Skeletal muscle satellite cell (primary cell): ENCODE results near the gene SLC7A1.

ENCODE experiments used
- H3K27me3 ChIP-seq: 2 replicates; pipeline ENCODE4 v1.7.0; 2013; ENCODE audit warnings: low read length; ENCODE audit not compliant: control insufficient read depth, insufficient read depth
- H3K36me3 ChIP-seq: 2 replicates; pipeline ENCODE4 v1.7.0; 2013; ENCODE audit warnings: mild to moderate bottlenecking, control low read depth, low read length; ENCODE audit not compliant: insufficient read depth
- H3K4me1 ChIP-seq: 2 replicates; pipeline ENCODE4 v1.7.0; 2013; ENCODE audit warnings: low read length; ENCODE audit not compliant: control insufficient read depth, insufficient read depth
- H3K4me2 ChIP-seq: 2 replicates; pipeline ENCODE4 v1.7.0; 2013; ENCODE audit warnings: mild to moderate bottlenecking, low read length
- H3K4me3 ChIP-seq: 2 replicates; pipeline ENCODE4 v1.7.0; 2013; ENCODE audit warnings: low read length
- H3K9ac ChIP-seq: 2 replicates; pipeline ENCODE4 v1.7.0; 2013; ENCODE audit warnings: mild to moderate bottlenecking, low read depth, low read length, moderate library complexity
- H3K9me3 ChIP-seq: replicated peaks from 2 replicates; pipeline ENCODE4 v1.7.0; 2013; ENCODE audit warnings: mild to moderate bottlenecking, control low read depth, low read length

The SLC7A1 gene

GRCh38 chr13:29514720-29515310 is 80.7 kb downstream of the SLC7A1 start:
- peaks cover 36% of the 10 kb centered on the region for H3K4me1 ChIP-seq
- H3K4me3 ChIP-seq, result no peak overlapping the region
- H3K9me3 ChIP-seq, result no peaks in the 10 kb centered on the region
- H3K36me3 ChIP-seq, result peaks cover 31% of the 10 kb centered on the region
- no peak overlapping the region for H3K9ac ChIP-seq
- H3K4me2 ChIP-seq, result no peak overlapping the region
- H3K27me3 ChIP-seq, result no peaks in the 10 kb centered on the region

GRCh38 chr13:29513981-29514719 is 81.3 kb downstream of the SLC7A1 start:
- Histone ChIP-seq H3K27me3 (no peaks in the 10 kb centered on the region), H3K9ac (no peak overlapping the region), H3K4me1 (peaks cover 35% of the 10 kb centered on the region), H3K4me2 (no peak overlapping the region), H3K9me3 (no peaks in the 10 kb centered on the region), H3K36me3 (peaks cover 25% of the 10 kb centered on the region), H3K4me3 (no peak overlapping the region)

- peaks cover 35% of the 10 kb centered on the region for H3K4me1 ChIP-seq
- H3K4me2 ChIP-seq, result no peak overlapping the region
- H3K36me3 ChIP-seq, result peaks cover 22% of the 10 kb centered on the region
- no peak overlapping the region for H3K9ac ChIP-seq
- H3K4me3 ChIP-seq, result no peak overlapping the region
- H3K27me3 ChIP-seq, result no peaks in the 10 kb centered on the region
- no peaks in the 10 kb centered on the region for H3K9me3 ChIP-seq
Measured at GRCh38 chr13:29513002-29513980, 82.2 kb downstream of the SLC7A1 start.

GRCh38 chr13:29511980-29512379 is 83.5 kb downstream of the SLC7A1 start:
- H3K9me3 ChIP-seq, result no peaks in the 10 kb centered on the region
- peaks cover 22% of the 10 kb centered on the region for H3K36me3 ChIP-seq
- H3K27me3 ChIP-seq, result no peaks in the 10 kb centered on the region
- no peak overlapping the region for H3K4me3 ChIP-seq
- peaks cover 35% of the 10 kb centered on the region for H3K4me1 ChIP-seq
- no peak overlapping the region for H3K4me2 ChIP-seq
- no peak overlapping the region for H3K9ac ChIP-seq

GRCh38 chr13:29511106-29511796 is 84.2 kb downstream of the SLC7A1 start:
- Histone ChIP-seq H3K36me3 (peaks cover 18% of the 10 kb centered on the region), H3K4me1 (peaks cover 35% of the 10 kb centered on the region), H3K4me2 (no peak overlapping the region), H3K4me3 (no peak overlapping the region), H3K27me3 (no peaks in the 10 kb centered on the region), H3K9me3 (no peaks in the 10 kb centered on the region), H3K9ac (no peak overlapping the region)

- Histone ChIP-seq H3K9me3 (no peaks in the 10 kb centered on the region), H3K4me3 (no peak overlapping the region), H3K4me2 (no peak overlapping the region), H3K4me1 (peaks cover 35% of the 10 kb centered on the region), H3K9ac (no peak overlapping the region), H3K27me3 (no peaks in the 10 kb centered on the region), H3K36me3 (peaks cover 13% of the 10 kb centered on the region)
Measured at GRCh38 chr13:29510651-29511084, 84.8 kb downstream of the SLC7A1 start.

- peaks cover 29% of the 10 kb centered on the region for H3K4me1 ChIP-seq
- H3K4me3 ChIP-seq, result no peak overlapping the region
- peaks cover 9% of the 10 kb centered on the region for H3K36me3 ChIP-seq
- H3K27me3 ChIP-seq, result no peaks in the 10 kb centered on the region
- no peaks in the 10 kb centered on the region for H3K9me3 ChIP-seq
- no peak overlapping the region for H3K4me2 ChIP-seq
- no peak overlapping the region for H3K9ac ChIP-seq
Measured at GRCh38 chr13:29509999-29510589, 85.4 kb downstream of the SLC7A1 start.

- no peak overlapping the region for H3K9ac ChIP-seq
- H3K27me3 ChIP-seq, result no peaks in the 10 kb centered on the region
- no peaks in the 10 kb centered on the region for H3K9me3 ChIP-seq
- H3K4me3 ChIP-seq, result no peak overlapping the region
- H3K4me1 ChIP-seq, result peaks cover 17% of the 10 kb centered on the region
- H3K4me2 ChIP-seq, result no peak overlapping the region
- peaks cover 5% of the 10 kb centered on the region for H3K36me3 ChIP-seq
Measured at GRCh38 chr13:29508876-29509252, 86.6 kb downstream of the SLC7A1 start.

- Histone ChIP-seq H3K4me2 (no peak overlapping the region), H3K9ac (no peak overlapping the region), H3K36me3 (peaks cover 4% of the 10 kb centered on the region), H3K27me3 (no peaks in the 10 kb centered on the region), H3K4me1 (peaks cover 16% of the 10 kb centered on the region), H3K4me3 (no peak overlapping the region), H3K9me3 (no peaks in the 10 kb centered on the region)
Measured at GRCh38 chr13:29508130-29508875, 87.2 kb downstream of the SLC7A1 start.

- peaks cover 22% of the 10 kb centered on the region for H3K4me1 ChIP-seq
- H3K9me3 ChIP-seq, result no peaks in the 10 kb centered on the region
Measured at GRCh38 chr13:29507356-29507755, 88.1 kb downstream of the SLC7A1 start.

More at GRCh38 chr13:29507356-29507755, 88.1 kb downstream of the SLC7A1 start:
- no peaks in the 10 kb centered on the region for H3K27me3 ChIP-seq
- H3K36me3 ChIP-seq, result no peaks in the 10 kb centered on the region
- no peak overlapping the region for H3K9ac ChIP-seq
- no peak overlapping the region for H3K4me2 ChIP-seq
- no peak overlapping the region for H3K4me3 ChIP-seq
